ENCODE results near the gene TLR4. TPM values are rescaled to one million over a fixed set of nuclear protein-coding genes. Genes with fewer than 3 reads are reported as not detected.

Gene TLR4
- polyA plus RNA-seq, 1 donor from 2014 or later, result 0.07 TPM

- Histone ChIP-seq H4K20me1 (ENCODE audit: insufficient read depth) (no peaks in the 10 kb centered on the region), H3K9ac (ENCODE audit: low read length) (no peak overlapping the region), H3K27ac (ENCODE audit: low read length) (no peak overlapping the region), H3K79me2 (replicated peaks; ENCODE audit: insufficient read depth, low read length) (no peaks in the 10 kb centered on the region), H2AFZ (ENCODE audit: low read depth, low read length) (no peak overlapping the region), H3K9me2 (ENCODE audit: insufficient read depth, low read length) (no peaks in the 10 kb centered on the region), H3F3A (ENCODE audit: insufficient read depth, low read length, poor library complexity, severe bottlenecking) (no peaks in the 10 kb centered on the region), H3K27me3 (ENCODE audit: insufficient read depth, low read depth, low read length) (no peaks in the 10 kb centered on the region), H3K4me2 (ENCODE audit: low read length) (no peak overlapping the region), H3K9me3 (ENCODE audit: low read length) (no peaks in the 10 kb centered on the region), H3K36me3 (ENCODE audit: insufficient read depth, low read length) (no peaks in the 10 kb centered on the region), H3K4me3 (ENCODE audit: low read length) (no peak overlapping the region)
- TF ChIP-seq SMC3 (conservative IDR thresholded peaks at IDR 0.05; ENCODE audit: poor library complexity) (no peak), CTCF (IDR thresholded peaks at IDR 0.05; ENCODE audit: poor library complexity, severe bottlenecking) (no peak), TAF1 (IDR thresholded peaks at IDR 0.05; ENCODE audit: low read depth) (no peak), MXI1 (conservative IDR thresholded peaks at IDR 0.05; ENCODE audit: poor library complexity, severe bottlenecking) (no peak), REST (IDR thresholded peaks at IDR 0.05; ENCODE audit: borderline replicate concordance) (no peak), EP300 (conservative IDR thresholded peaks at IDR 0.05; ENCODE audit: poor library complexity, severe bottlenecking) (no peak), RAD21 (conservative IDR thresholded peaks at IDR 0.05) (no peak), EZH2 (IDR thresholded peaks at IDR 0.05; ENCODE audit: borderline replicate concordance, insufficient read depth, low read length, poor library complexity, severe bottlenecking) (no peak)
Measured at GRCh38 chr9:117757561-117758190, 53.5 kb downstream of the TLR4 start.

GRCh38 chr9:117763314-117763713, 59.1 kb downstream of the TLR4 start:
- Histone ChIP-seq H3K4me2 (ENCODE audit: low read length) (peak overlapping the region; percentile 6), H3K9ac (ENCODE audit: low read length) (no peak overlapping the region), H3K27me3 (ENCODE audit: insufficient read depth, low read depth, low read length) (no peaks in the 10 kb centered on the region), H4K20me1 (ENCODE audit: insufficient read depth) (no peaks in the 10 kb centered on the region), H3K9me2 (ENCODE audit: insufficient read depth, low read length) (no peaks in the 10 kb centered on the region), H3K4me3 (ENCODE audit: low read length) (peak overlapping the region; percentile 9), H2AFZ (ENCODE audit: low read depth, low read length) (no peak overlapping the region), H3K36me3 (ENCODE audit: insufficient read depth, low read length) (no peaks in the 10 kb centered on the region), H3K9me3 (ENCODE audit: low read length) (no peaks in the 10 kb centered on the region), H3K27ac (ENCODE audit: low read length) (peak overlapping the region; percentile 67), H3K79me2 (replicated peaks; ENCODE audit: insufficient read depth, low read length) (no peaks in the 10 kb centered on the region), H3F3A (ENCODE audit: insufficient read depth, low read length, poor library complexity, severe bottlenecking) (peaks cover under 1% of the 10 kb centered on the region)
- TF ChIP-seq EP300 (conservative IDR thresholded peaks at IDR 0.05; ENCODE audit: poor library complexity, severe bottlenecking), result peak; percentile 98
- no peak for TF ChIP-seq TAF1 (IDR thresholded peaks at IDR 0.05; ENCODE audit: low read depth)
- peak; percentile 8 for TF ChIP-seq REST (IDR thresholded peaks at IDR 0.05; ENCODE audit: borderline replicate concordance)
- no peak for TF ChIP-seq MXI1 (conservative IDR thresholded peaks at IDR 0.05; ENCODE audit: poor library complexity, severe bottlenecking)
- peak; percentile 31 for TF ChIP-seq SMC3 (conservative IDR thresholded peaks at IDR 0.05; ENCODE audit: poor library complexity)
- TF ChIP-seq EZH2 (IDR thresholded peaks at IDR 0.05; ENCODE audit: borderline replicate concordance, insufficient read depth, low read length, poor library complexity, severe bottlenecking), result no peak
- TF ChIP-seq POLR2AphosphoS5 (IDR thresholded peaks at IDR 0.05), result peak; percentile 57
- TF ChIP-seq CTCF (IDR thresholded peaks at IDR 0.05; ENCODE audit: poor library complexity, severe bottlenecking), result no peak
- peak; percentile 23 for TF ChIP-seq RAD21 (conservative IDR thresholded peaks at IDR 0.05)

All from neural cell (in vitro differentiated cells).